NCI-H1417 (cell line): Measurements from ENCODE around the gene PSMD8.

Experiments used
- DNase-seq, 3 experiments: peaks; one replicate each; lab custom pipeline; 2025; lab: John Stamatoyannopoulos, UW

PSMD8 gene

GRCh38 chr19:38374332-38375097 is at the start of gene PSMD8:
Gene PSMD8 (plus strand): TSS chr19:38374571. CDS start chr19:38374602, 31 bp downstream.
- DNase-seq: peak; percentile 97 to 100 (median 99)

DNA sequence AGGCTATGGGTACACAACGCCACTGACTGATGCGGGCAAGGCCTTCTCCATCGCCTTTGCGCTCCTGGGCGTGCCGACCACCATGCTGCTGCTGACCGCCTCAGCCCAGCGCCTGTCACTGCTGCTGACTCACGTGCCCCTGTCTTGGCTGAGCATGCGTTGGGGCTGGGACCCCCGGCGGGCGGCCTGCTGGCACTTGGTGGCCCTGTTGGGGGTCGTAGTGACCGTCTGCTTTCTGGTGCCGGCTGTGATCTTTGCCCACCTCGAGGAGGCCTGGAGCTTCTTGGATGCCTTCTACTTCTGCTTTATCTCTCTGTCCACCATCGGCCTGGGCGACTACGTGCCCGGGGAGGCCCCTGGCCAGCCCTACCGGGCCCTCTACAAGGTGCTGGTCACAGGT is 47.8 kb upstream of the PSMD8 start:
- no peak for DNase-seq

GRCh38 chr19:38329651-38330050 is 44.7 kb upstream of the PSMD8 start:
- no peak for DNase-seq

DNA sequence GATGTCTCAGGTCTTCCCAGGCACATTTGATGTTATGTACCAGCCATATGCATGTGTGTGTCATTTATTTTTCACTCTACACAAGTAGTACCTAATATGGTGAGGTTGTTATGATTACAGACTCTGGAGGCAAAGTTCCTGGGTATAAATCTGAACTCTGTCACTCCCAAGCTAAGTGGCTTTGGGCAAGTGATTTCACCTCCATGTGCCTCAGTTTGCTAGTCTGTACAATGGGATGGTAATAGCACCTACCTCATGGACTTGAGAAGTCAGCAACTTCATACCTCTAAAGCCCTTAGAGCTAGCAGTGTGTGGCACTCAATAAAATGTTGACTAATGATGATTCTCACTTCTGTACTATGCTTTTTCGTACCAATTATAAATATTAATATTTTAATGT is 42.6 kb upstream of the PSMD8 start:
- no peak for DNase-seq

DNA sequence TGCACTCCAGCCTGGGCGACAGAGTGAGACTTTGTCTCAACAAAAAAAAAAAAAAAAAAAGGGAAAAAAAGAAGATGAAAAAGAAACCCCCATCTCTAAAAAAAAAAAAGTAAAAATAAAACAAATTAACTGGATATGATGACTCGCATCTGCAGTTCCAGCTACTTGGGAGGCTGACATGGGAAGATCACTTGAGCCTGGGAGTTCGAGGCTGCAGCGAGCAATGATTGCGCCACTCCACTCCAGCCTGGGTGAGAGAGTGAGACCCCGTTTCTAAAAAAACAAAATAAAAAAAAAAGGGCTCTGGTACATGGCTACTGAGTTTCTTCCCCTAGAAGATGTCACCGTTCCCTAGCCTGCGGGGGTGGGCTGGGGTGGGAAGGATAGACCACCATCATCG is 41.1 kb upstream of the PSMD8 start:
- DNase-seq: no peak

DNA sequence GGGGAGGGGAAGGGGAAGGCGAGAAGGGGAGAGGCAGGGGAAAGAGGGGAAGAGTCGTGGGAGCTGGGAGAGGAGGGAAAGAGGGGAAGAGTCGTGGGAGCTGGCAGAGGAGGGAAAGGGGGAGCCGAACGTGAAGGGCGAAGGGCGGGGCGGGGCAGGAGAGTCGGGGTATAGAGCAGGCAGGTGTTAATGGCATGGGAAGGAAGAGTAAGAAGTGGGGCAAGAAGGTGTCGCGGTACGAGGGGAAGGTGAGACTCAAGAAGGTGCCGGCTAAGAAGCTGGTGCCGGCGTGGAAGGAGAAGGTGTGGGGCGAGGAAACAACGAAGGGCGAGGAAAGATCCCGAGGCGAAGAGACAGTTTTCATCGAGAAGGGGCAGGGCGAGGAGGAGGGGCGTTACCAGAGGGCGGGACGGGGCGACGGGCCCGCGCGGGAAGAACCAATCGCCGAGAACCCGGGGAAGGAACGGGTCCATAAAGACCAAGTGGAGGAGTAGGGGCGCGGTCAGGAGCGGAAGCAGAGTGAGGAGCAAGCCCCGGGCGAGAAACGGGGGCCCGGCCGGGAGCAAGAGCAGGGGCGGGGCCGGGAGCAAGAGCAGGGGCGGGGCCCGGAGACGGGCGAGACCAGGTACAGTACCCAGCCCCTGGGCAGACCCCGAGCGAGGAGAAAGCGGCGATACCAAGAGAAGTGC is 38.3 kb upstream of the PSMD8 start:
- peak; percentile 90 to 96 (median 95) for DNase-seq

GRCh38 chr19:38336638-38337359 is 37.6 kb upstream of the PSMD8 start:
- DNase-seq: peak; percentile 85 to 98 (median 93)

GRCh38 chr19:38337360-38337653 is 37.1 kb upstream of the PSMD8 start:
- no peak for DNase-seq

GRCh38 chr19:38339011-38339410 is 35.4 kb upstream of the PSMD8 start:
- DNase-seq: peak in 1 of 3 experiments; percentile 2

DNA sequence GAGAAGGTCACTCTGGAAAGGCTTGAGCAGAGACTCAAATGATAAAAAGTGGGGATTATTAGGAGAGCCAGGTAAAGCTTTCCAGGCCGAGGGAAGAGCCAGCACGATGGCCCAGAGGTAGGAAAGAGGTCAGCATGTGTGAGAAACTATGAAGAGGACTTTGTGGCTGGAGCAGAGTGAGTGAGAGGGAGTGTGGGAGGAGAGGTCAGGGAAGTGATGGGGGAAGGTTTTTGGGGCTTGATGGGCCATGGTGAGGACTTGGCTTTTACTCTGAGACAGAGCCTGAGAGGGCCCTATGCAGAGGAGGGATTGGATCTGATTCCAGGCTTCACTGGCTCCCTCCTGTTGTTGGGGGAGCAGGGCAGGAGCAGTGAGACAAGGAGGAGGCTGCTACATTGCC is 33.4 kb upstream of the PSMD8 start:
- DNase-seq: no peak

DNA sequence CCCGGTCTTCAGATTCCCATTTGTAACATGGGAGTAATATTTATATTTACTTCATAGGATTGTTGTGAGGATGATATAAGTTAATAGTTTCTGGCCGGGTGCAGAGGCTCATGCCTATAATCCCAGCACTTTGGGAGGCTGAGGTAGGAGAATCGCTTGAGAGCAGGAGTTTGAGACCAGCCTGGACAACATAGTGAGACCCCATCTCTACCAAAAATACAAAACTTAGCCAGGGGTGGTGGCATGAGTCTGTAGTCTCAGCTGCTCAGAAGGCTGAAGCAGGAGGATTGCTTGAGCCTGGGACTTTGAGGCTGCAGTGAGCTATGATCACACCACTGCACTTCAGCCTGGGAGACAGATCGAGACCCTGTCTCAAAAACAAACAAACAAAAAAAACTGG is 27.5 kb upstream of the PSMD8 start:
- no peak for DNase-seq

- no peak for DNase-seq
Observed at GRCh38 chr19:38350883-38351282, 23.5 kb upstream of the PSMD8 start.

DNA sequence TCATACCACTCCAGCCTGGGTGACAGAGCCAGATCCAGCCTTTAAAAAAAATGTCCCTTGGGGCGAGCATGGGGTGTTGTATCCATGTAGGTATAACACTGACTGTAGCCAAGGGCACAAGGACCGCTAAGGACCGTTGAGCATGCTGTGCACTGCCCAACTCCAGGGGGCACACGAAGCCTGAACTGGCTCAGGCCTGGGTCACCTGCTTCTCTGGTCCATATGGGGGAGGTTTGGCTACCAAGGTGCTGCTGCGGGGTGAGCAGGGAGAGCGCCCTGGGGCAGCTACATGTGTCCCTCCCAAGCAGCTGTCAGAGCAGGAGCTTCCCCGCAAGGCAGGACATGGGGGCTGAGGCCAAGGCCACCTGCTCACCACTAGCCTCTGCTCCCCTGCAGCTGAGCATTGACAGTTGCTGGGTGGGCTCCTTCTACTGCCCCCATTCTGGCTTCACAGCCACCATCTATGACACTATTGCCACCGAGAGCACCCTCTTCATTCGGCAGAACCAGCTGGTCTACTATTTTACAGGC is 22.4 kb upstream of the PSMD8 start:
- DNase-seq: no peak

- no peak for DNase-seq
Observed at GRCh38 chr19:38352611-38353010, 21.8 kb upstream of the PSMD8 start.

DNA sequence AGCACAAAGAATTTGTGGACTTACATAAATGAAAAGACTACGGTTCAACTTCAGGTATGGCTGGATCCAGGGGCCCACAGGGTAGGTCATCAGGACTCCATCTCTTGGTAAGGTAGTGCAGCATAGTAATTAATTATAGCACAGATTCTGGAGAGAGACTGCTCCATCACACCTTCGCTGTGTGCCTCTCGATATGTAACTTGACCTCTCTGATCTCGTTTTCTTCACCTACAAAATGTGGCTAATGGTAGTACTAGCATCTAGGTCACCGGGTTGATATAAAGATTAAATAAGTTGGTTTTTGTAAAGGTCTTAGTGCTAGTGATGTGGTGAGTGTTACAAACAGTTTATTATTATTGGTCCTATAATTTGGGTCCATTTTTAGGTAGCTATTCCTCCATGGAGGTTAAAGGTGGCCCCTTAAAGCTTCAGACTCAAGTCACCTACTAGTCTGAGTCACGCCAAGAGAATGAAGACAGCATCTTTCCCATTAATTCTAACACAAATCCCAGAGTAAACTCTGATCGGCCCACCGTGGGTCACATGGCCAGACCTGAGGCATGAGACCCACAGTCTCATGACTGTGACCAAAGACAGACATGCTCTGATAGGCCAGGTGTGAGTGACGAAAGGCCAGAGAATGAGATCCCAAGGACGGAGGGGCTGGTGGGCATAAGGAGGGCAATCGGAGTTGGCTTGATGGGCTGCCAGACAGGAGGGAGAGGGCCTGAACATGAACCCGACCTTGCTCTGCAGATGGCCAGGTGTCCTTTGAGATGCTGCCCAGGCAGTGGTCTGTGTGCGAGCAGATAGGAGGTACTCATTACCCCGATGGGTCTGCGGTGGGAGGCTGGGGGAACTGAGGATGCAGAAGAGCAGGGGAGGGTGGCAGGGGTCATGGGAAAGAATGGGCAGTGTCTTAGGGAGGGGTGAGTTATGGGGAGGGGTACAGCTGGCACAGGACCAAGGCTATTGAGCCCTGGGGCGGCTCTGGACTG is 18.3 kb upstream of the PSMD8 start:
- DNase-seq: no peak

- no peak for DNase-seq
Observed at GRCh38 chr19:38358071-38358470, 16.3 kb upstream of the PSMD8 start.

DNA sequence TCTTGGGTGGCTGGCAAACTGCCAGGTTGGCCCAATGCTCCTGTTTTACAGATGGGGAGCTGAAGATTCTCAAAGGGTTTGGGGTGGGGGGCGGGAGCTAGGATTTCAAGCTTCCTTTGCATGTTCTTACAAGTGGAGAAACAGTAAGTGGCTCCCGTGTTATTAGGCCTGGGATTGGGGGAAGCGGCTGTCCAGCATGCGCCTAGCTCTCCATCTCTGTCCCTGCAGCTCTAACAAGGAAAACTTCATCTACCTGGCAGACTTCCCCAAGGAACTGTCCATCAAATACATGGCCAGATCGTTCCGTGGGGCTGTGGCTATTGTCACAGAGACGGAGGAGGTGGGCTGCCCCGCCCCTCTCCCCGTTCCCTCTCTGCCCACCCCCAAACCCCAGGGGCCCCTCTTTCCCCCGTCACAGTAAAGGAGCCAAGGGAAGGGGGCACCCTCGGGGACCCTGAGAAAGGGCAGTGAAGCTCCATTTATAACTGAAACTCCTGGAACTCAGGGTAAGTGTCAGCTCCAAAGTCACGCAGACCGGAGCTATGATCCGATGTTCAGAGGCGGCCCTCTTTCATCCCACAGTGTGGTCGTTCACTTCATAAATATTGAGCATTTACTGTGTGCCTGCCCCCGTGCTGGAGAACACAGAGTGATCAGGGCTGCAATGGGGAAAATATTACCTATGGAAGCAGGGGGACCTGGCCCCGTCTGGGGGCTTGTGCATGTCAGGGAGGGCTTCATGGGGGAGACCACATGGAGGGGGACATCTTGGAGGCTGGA is 14.9 kb upstream of the PSMD8 start:
- no peak for DNase-seq

DNA sequence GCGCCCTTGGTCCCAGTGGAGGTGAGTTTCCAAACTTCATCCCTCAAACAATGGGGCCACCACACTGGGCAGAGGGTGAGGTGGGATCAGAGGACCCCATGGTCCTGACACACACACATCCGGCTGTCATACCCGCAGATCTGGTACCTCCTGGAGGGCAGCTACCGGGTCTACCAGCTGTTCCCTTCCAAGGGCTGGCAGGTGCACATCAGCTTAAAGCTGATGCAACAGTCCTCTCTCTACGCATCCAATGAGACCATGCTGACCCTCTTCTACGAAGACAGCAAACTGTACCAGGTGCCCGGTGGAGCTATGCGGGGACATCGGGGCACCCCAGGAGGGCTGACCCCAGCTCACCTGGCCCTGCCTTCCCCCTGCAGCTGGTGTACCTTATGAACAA is 14.0 kb upstream of the PSMD8 start:
- peak in 1 of 3 experiments; percentile 12 for DNase-seq

GRCh38 chr19:38360839-38361631 is 13.3 kb upstream of the PSMD8 start:
- DNase-seq: no peak

GRCh38 chr19:38361633-38362075 is 12.7 kb upstream of the PSMD8 start:
- peak; percentile 73 to 78 (median 75) for DNase-seq
